A673 (cell line): Measurements from ENCODE around the gene CLEC2D. TPM values are rescaled to one million over a fixed set of nuclear protein-coding genes. Genes with fewer than 3 reads are reported as not detected.
"Not testable (repeated sequence)": the region's sequence is repeated elsewhere in the genome, so short reads cannot be mapped to it uniquely, and the experiment has no call there.

Source experiments
- BruUV-seq: library from RNA; stranded (reverse); fragments of 400-500 nt; replicated peaks from 2 replicates; lab custom pipeline; 2021; lab: Mats Ljungman, UMichigan
- CTCF ChIA-PET: fragments of 300-600 bp; sonication (Branson Sonifier 250); formaldehyde crosslinking; loops from one replicate; lab custom pipeline; 2022; ENCODE audit warnings: antibody characterized with exemption; lab: Charles Lee
- POLR2A ChIA-PET: fragments of 300-600 bp; sonication (Branson Sonifier 250); formaldehyde crosslinking; loops from one replicate; lab custom pipeline; 2022; ENCODE audit warnings: antibody characterized with exemption; ENCODE audit not compliant: low non-redundant PET; lab: Charles Lee
- DNase-seq: peaks from one replicate; pipeline ENCODE4 v3.0.0-alpha.2; 2015; ENCODE audit warnings: low spot score
- H3K27ac ChIP-seq: fragments of 200-600 bp; sonication (generic); 2 replicates; pipeline ENCODE4 v1.5.1; 2016; ENCODE audit warnings: mixed run types, low read depth, mild to moderate bottlenecking, mixed read lengths, antibody characterized with exemption, low read length; ENCODE audit not compliant: poor library complexity, severe bottlenecking
- H3K27me3 ChIP-seq: fragments of 200-600 bp; sonication (generic); replicated peaks from 2 replicates; pipeline ENCODE4 v1.6.1; 2017; ENCODE audit warnings: mixed run types, low read depth, mild to moderate bottlenecking, mixed read lengths, antibody characterized with exemption, low read length; ENCODE audit not compliant: insufficient read depth, poor library complexity
- H3K36me3 ChIP-seq: fragments of 200-600 bp; sonication (generic); 2 replicates; pipeline ENCODE4 v1.6.1; 2016; ENCODE audit warnings: mixed run types, mild to moderate bottlenecking, mixed read lengths, antibody characterized with exemption, low read length; ENCODE audit not compliant: insufficient read depth, poor library complexity, severe bottlenecking
- H3K4me1 ChIP-seq: fragments of 200-600 bp; sonication (generic); 2 replicates; pipeline ENCODE4 v1.6.1; 2017; ENCODE audit warnings: mixed run types, mild to moderate bottlenecking, mixed read lengths, antibody characterized with exemption, low read length; ENCODE audit not compliant: insufficient read depth, poor library complexity, severe bottlenecking
- H3K4me3 ChIP-seq: fragments of 200-600 bp; sonication (generic); 2 replicates; pipeline ENCODE4 v1.5.1; 2016; ENCODE audit warnings: low read depth, mixed run types, mild to moderate bottlenecking, mixed read lengths, low read length; ENCODE audit not compliant: poor library complexity, severe bottlenecking
- H3K9me3 ChIP-seq: fragments of 200-600 bp; sonication (generic); 2 replicates; pipeline ENCODE4 v1.6.1; 2016; ENCODE audit warnings: mixed run types, low read depth, mild to moderate bottlenecking, mixed read lengths, antibody characterized with exemption, low read length; ENCODE audit not compliant: poor library complexity, severe bottlenecking
- EZH2 ChIP-seq: fragments of 200-600 bp; sonication (generic); IDR thresholded peaks from 2 replicates; pipeline ENCODE4 v1.6.1; 2017; ENCODE audit warnings: borderline replicate concordance, low read depth, mild to moderate bottlenecking, mixed read lengths, antibody characterized with exemption, low read length; ENCODE audit not compliant: poor library complexity, severe bottlenecking
- intact Hi-C: fragments of 100-400 bp; cut with micrococcal nuclease; formaldehyde crosslinking; loops from one replicate; pipeline ENCODE4 v1.10.0; 2022; ENCODE audit not compliant: unreplicated experiment
- total RNA-seq: library from RNA; stranded (reverse); gene quantifications from 2 replicates; pipeline ENCODE4 v1.2.3, GENCODE V29; 2021
- TF ChIP-seq, protein P1 (sequence below): fragments of 300-800, 200-600 bp; sonication (generic); conservative IDR thresholded peaks from 2 replicates; pipeline ENCODE4 v1.5.1; 2017; ENCODE audit warnings: low read depth, mild to moderate bottlenecking, antibody characterized with exemption, low read length, moderate library complexity, mixed read lengths

The CLEC2D gene
- total RNA-seq, 1 experiment from 2014 or later = 1.6 TPM

GRCh38 chr12:9700606-9700956 lies 31.1 kb downstream of the CLEC2D start:
- peaks cover 3% of the 10 kb centered on the region for H3K27me3 ChIP-seq
- no peak overlapping the region for H3K27ac ChIP-seq
- H3K36me3 ChIP-seq = no peaks in the 10 kb centered on the region
- TF ChIP-seq, protein P1, sequence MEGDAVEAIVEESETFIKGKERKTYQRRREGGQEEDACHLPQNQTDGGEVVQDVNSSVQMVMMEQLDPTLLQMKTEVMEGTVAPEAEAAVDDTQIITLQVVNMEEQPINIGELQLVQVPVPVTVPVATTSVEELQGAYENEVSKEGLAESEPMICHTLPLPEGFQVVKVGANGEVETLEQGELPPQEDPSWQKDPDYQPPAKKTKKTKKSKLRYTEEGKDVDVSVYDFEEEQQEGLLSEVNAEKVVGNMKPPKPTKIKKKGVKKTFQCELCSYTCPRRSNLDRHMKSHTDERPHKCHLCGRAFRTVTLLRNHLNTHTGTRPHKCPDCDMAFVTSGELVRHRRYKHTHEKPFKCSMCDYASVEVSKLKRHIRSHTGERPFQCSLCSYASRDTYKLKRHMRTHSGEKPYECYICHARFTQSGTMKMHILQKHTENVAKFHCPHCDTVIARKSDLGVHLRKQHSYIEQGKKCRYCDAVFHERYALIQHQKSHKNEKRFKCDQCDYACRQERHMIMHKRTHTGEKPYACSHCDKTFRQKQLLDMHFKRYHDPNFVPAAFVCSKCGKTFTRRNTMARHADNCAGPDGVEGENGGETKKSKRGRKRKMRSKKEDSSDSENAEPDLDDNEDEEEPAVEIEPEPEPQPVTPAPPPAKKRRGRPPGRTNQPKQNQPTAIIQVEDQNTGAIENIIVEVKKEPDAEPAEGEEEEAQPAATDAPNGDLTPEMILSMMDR = no peak
- no peak for TF ChIP-seq EZH2
- H3K4me3 ChIP-seq = no peak overlapping the region
- no peak for DNase-seq
- ChIA-PET CTCF (no interaction called here), POLR2A (no interaction called here)
- no peaks in the 10 kb centered on the region for H3K9me3 ChIP-seq
- intact Hi-C loops = no loop called here
- no TSS peak for BruUV-seq
- H3K4me1 ChIP-seq = no peaks in the 10 kb centered on the region

DNA sequence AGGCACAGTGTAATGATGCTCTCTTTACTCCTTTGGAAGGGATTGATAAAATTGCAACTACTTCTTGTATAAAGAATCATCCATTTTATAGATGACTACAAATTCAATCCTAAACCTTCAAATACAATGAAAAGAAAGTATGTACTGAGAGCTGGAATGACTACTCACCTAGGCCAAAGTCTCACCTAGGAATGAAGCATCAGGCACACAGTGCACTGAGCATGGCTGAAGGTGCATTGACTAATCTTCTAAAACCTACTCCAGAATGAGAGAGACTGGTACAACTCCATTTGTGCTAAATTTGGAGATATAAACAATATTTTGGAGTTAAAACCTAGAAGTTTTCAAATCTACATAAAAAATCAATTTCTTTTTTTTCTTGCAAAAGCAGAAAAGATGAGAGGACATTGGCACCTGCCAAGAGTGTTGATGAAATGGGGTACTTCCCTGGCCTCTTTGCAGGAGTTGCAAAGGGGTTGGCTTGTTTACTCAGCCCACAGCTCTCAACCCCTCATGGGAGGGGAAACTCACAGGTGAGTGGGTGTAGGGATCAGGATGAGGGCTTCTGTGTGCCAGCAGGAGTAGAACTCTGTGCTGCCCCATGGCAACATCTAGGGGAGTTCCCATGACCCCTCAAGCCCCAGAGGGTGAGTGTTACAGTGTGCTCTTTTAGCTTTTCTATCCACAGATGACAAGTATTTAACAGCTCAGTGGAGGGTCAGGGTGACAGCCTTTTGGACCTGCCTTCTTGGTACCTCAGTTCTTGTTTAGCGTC lies 32.1 kb downstream of the CLEC2D start:
- Histone ChIP-seq H3K4me3 (no peak overlapping the region), H3K27ac (no peak overlapping the region), H3K36me3 (no peaks in the 10 kb centered on the region), H3K4me1 (no peaks in the 10 kb centered on the region), H3K9me3 (no peaks in the 10 kb centered on the region), H3K27me3 (peaks cover 3% of the 10 kb centered on the region)
- POLR2A ChIA-PET = no interaction called here
- no peak for TF ChIP-seq EZH2
- TF ChIP-seq, protein P1 = no peak
- no TSS peak for BruUV-seq
- no peak for DNase-seq
- CTCF ChIA-PET = no interaction called here
- intact Hi-C loops = no loop called here

GRCh38 chr12:9702255-9702654 lies 32.7 kb downstream of the CLEC2D start:
- no peak for TF ChIP-seq EZH2
- TF ChIP-seq, protein P1 = no peak
- H3K4me1 ChIP-seq = no peaks in the 10 kb centered on the region
- H3K9me3 ChIP-seq = no peaks in the 10 kb centered on the region
- intact Hi-C loops = no loop called here
- H3K27ac ChIP-seq = no peak overlapping the region
- H3K4me3 ChIP-seq = no peak overlapping the region
- no peaks in the 10 kb centered on the region for H3K36me3 ChIP-seq
- BruUV-seq = no TSS peak
- H3K27me3 ChIP-seq = peaks cover 3% of the 10 kb centered on the region
- ChIA-PET CTCF (no interaction called here), POLR2A (no interaction called here)
- no peak for DNase-seq

- H3K27me3 ChIP-seq, intact Hi-C loops, POLR2A ChIA-PET, H3K4me1 ChIP-seq, H3K9me3 ChIP-seq, BruUV-seq, CTCF ChIA-PET, H3K4me3 ChIP-seq, DNase-seq, H3K36me3 ChIP-seq, H3K27ac ChIP-seq: not testable (repeated sequence)
These were observed 35.0 kb downstream of the CLEC2D start for GRCh38 chr12:9704561-9704960.
